ENCODE results near the gene MIR17HG.
"Not testable (repeated sequence)": the region's sequence is repeated elsewhere in the genome, so short reads cannot be mapped to it uniquely, and the experiment has no call there.

MIR17HG gene

GRCh38 chr13:91331047-91331915 is 16.2 kb upstream of the MIR17HG start:
- no peak for DNase-seq (ENCODE audit: low read depth, low spot score)

GRCh38 chr13:91346062-91346461 is 1.4 kb upstream of the MIR17HG start:
- H3K4me3 ChIP-seq (ENCODE audit: low read length), result no peak overlapping the region
- DNase-seq (ENCODE audit: low read depth, low spot score), result no peak

More at GRCh38 chr13:91331047-91331915, 16.2 kb upstream of the MIR17HG start:
- H3K4me3 ChIP-seq (ENCODE audit: low read length), result no peak overlapping the region

- no peak for DNase-seq (ENCODE audit: low read depth, low spot score)
These were observed 661 bp upstream of the MIR17HG start for GRCh38 chr13:91346850-91347201.

GRCh38 chr13:91347996-91348905 is 764 bp downstream of the MIR17HG start:
- peak overlapping the region; percentile 52 for H3K4me3 ChIP-seq (ENCODE audit: low read length)
- no peak for DNase-seq (ENCODE audit: low read depth, low spot score)

More at GRCh38 chr13:91346850-91347201, 661 bp upstream of the MIR17HG start:
- peak overlapping the region; percentile 54 for H3K4me3 ChIP-seq (ENCODE audit: low read length)

GRCh38 chr13:91348906-91349435 is 1.5 kb downstream of the MIR17HG start:
- DNase-seq (ENCODE audit: low read depth, low spot score), result peak; percentile 83
- peak overlapping the region; percentile 57 for H3K4me3 ChIP-seq (ENCODE audit: low read length)

- peak overlapping the region; percentile 57 for H3K4me3 ChIP-seq (ENCODE audit: low read length)
- DNase-seq (ENCODE audit: low read depth, low spot score), result no peak
These were observed 2.8 kb downstream of the MIR17HG start for GRCh38 chr13:91349992-91350911.

- no peak overlapping the region for H3K4me3 ChIP-seq (ENCODE audit: low read length)
These were observed 3.6 kb downstream of the MIR17HG start for GRCh38 chr13:91351123-91351522.

GRCh38 chr13:91351980-91352379 is 4.5 kb downstream of the MIR17HG start:
- DNase-seq (ENCODE audit: low read depth, low spot score), result no peak
- H3K4me3 ChIP-seq (ENCODE audit: low read length), result no peak overlapping the region

More at GRCh38 chr13:91351123-91351522, 3.6 kb downstream of the MIR17HG start:
- no peak for DNase-seq (ENCODE audit: low read depth, low spot score)

GRCh38 chr13:91352891-91353290 is 5.4 kb downstream of the MIR17HG start:
- H3K4me3 ChIP-seq (ENCODE audit: low read length), result not testable (repeated sequence)

GRCh38 chr13:91353494-91353893 is 6.0 kb downstream of the MIR17HG start:
- no peak for DNase-seq (ENCODE audit: low read depth, low spot score)
- H3K4me3 ChIP-seq (ENCODE audit: low read length), result no peak overlapping the region

More at GRCh38 chr13:91352891-91353290, 5.4 kb downstream of the MIR17HG start:
- not testable (repeated sequence) for DNase-seq (ENCODE audit: low read depth, low spot score)

- H3K4me3 ChIP-seq (ENCODE audit: low read length), result no peak overlapping the region
- DNase-seq (ENCODE audit: low read depth, low spot score), result no peak
These were observed 7.8 kb downstream of the MIR17HG start for GRCh38 chr13:91355099-91355825.

- no peak for DNase-seq (ENCODE audit: low read depth, low spot score)
- no peak overlapping the region for H3K4me3 ChIP-seq (ENCODE audit: low read length)
These were observed 8.6 kb downstream of the MIR17HG start for GRCh38 chr13:91355826-91356710.

- no peak overlapping the region for H3K4me3 ChIP-seq (ENCODE audit: low read length)
- no peak for DNase-seq (ENCODE audit: low read depth, low spot score)
These were observed 9.6 kb downstream of the MIR17HG start for GRCh38 chr13:91356919-91357612.

- no peak for DNase-seq (ENCODE audit: low read depth, low spot score)
- no peak overlapping the region for H3K4me3 ChIP-seq (ENCODE audit: low read length)
These were observed 10.3 kb downstream of the MIR17HG start for GRCh38 chr13:91357613-91358386.

GRCh38 chr13:91358387-91358782 is 10.9 kb downstream of the MIR17HG start:
- no peak for DNase-seq (ENCODE audit: low read depth, low spot score)
- H3K4me3 ChIP-seq (ENCODE audit: low read length), result no peak overlapping the region

GRCh38 chr13:91359111-91359510 is 11.6 kb downstream of the MIR17HG start:
- no peak overlapping the region for H3K4me3 ChIP-seq (ENCODE audit: low read length)
- no peak for DNase-seq (ENCODE audit: low read depth, low spot score)

Data from Jurkat, Clone E6-1 (cell line).